HepG2 (cell line): ENCODE measurements around the gene TPM3. TPM values are rescaled to one million over a fixed set of nuclear protein-coding genes. Genes with fewer than 3 reads are reported as not detected.

Experiments
- CSRNP2 ChIP-seq: sonication (generic); formaldehyde crosslinking; conservative IDR thresholded peaks from 2 replicates; pipeline ENCODE4 v1.8.0; 2022; ENCODE audit warnings: low read depth, missing genetic modification reagents
- DNMT1 ChIP-seq: sonication (generic); formaldehyde crosslinking; IDR thresholded peaks from 2 replicates; pipeline ENCODE4 v1.5.1; 2020; ENCODE audit warnings: mild to moderate bottlenecking, missing genetic modification reagents
- ELF1 ChIP-seq: sonication (generic); formaldehyde crosslinking; IDR thresholded peaks from 2 replicates; pipeline ENCODE4 v1.4.0; 2020; ENCODE audit warnings: missing genetic modification reagents
- FOXA1 ChIP-seq, 2 experiments: fragments of 450-650 bp in 1 of 2; sonication (generic) in 1 of 2; formaldehyde crosslinking in 1 of 2; IDR thresholded peaks; 2 replicates each; pipeline versions ENCODE4 v1.4.0 to v1.6.1; 2016 to 2020; ENCODE audit warnings: missing genetic modification reagents in 1 of 2
- FOXK2 ChIP-seq: fragments of 450-650 bp; IDR thresholded peaks from 2 replicates; pipeline ENCODE4 v1.6.1; 2016
- FUBP1 ChIP-seq: sonication (generic); formaldehyde crosslinking; IDR thresholded peaks from 2 replicates; pipeline ENCODE4 v1.5.1; 2020; ENCODE audit warnings: missing genetic modification reagents, mild to moderate bottlenecking, borderline replicate concordance
- HOXA3 ChIP-seq: sonication (generic); formaldehyde crosslinking; IDR thresholded peaks from 2 replicates; pipeline ENCODE4 v1.5.0; 2020; ENCODE audit warnings: missing genetic modification reagents
- KMT2A ChIP-seq: sonication (generic); formaldehyde crosslinking; IDR thresholded peaks from 2 replicates; pipeline ENCODE4 v1.4.0; 2020; ENCODE audit warnings: missing genetic modification reagents
- MAZ ChIP-seq, 2 experiments: sonication (generic) in 1 of 2; formaldehyde crosslinking in 1 of 2; IDR thresholded peaks; 2 replicates each; pipeline versions ENCODE4 v1.5.0 to v1.6.1; 2012 to 2020; ENCODE audit warnings: low read depth in 2 of 2, mild to moderate bottlenecking in 2 of 2, borderline replicate concordance in 1 of 2, improper control_type of control experiment in 1 of 2, low read length in 1 of 2, missing genetic modification reagents in 1 of 2, moderate library complexity in 1 of 2
- MEIS1 ChIP-seq: sonication (generic); formaldehyde crosslinking; IDR thresholded peaks from 2 replicates; pipeline ENCODE4 v1.9.0; 2021; ENCODE audit warnings: mild to moderate bottlenecking, missing genetic modification reagents, moderate library complexity, borderline replicate concordance
- SP5 ChIP-seq: IDR thresholded peaks from 2 replicates; pipeline ENCODE4 v1.6.1; 2016; ENCODE audit warnings: low read depth, borderline replicate concordance
- SRF ChIP-seq: IDR thresholded peaks from 2 replicates; pipeline ENCODE4 v1.6.1; 2011; ENCODE audit warnings: mild to moderate bottlenecking, low read depth, low read length, moderate library complexity
- ZFP37 ChIP-seq: sonication (generic); formaldehyde crosslinking; IDR thresholded peaks from 2 replicates; pipeline ENCODE4 v1.4.0; 2020; ENCODE audit warnings: missing genetic modification reagents, borderline replicate concordance
- ZMAT3 ChIP-seq: sonication (generic); formaldehyde crosslinking; conservative IDR thresholded peaks from 2 replicates; pipeline ENCODE4 v1.7.0; 2021; ENCODE audit warnings: missing genetic modification reagents
- ZNF235 ChIP-seq: sonication (generic); formaldehyde crosslinking; IDR thresholded peaks from 2 replicates; pipeline ENCODE4 v1.8.1; 2023; ENCODE audit warnings: mild to moderate bottlenecking, missing genetic modification reagents, borderline replicate concordance
- ZNF383 ChIP-seq: sonication (generic); formaldehyde crosslinking; IDR thresholded peaks from 2 replicates; pipeline ENCODE4 v1.4.0; 2020; ENCODE audit warnings: missing genetic modification reagents, mild to moderate bottlenecking, borderline replicate concordance
- ZNF431 ChIP-seq: sonication (generic); formaldehyde crosslinking; IDR thresholded peaks from 2 replicates; pipeline ENCODE4 v1.9.0; 2022; ENCODE audit warnings: missing genetic modification reagents, low read depth, mild to moderate bottlenecking, borderline replicate concordance
- ZNF441 ChIP-seq: sonication (generic); formaldehyde crosslinking; IDR thresholded peaks from 2 replicates; pipeline ENCODE4 v1.7.0; 2021; ENCODE audit warnings: missing genetic modification reagents, borderline replicate concordance
- ZNF614 ChIP-seq: IDR thresholded peaks from 2 replicates; pipeline ENCODE4 v1.6.1; 2018; ENCODE audit warnings: missing biosample characterization, missing genetic modification reagents, inconsistent platforms, borderline replicate concordance
- ZNF678 ChIP-seq: sonication (generic); formaldehyde crosslinking; IDR thresholded peaks from 2 replicates; pipeline ENCODE4 v1.4.0; 2020; ENCODE audit warnings: mild to moderate bottlenecking, missing genetic modification reagents
- ZNF704 ChIP-seq: sonication (generic); formaldehyde crosslinking; IDR thresholded peaks from 2 replicates; pipeline ENCODE4 v1.8.1; 2023; ENCODE audit warnings: mild to moderate bottlenecking, inconsistent platforms, moderate library complexity, missing genetic modification reagents, borderline replicate concordance
- ZNF746 ChIP-seq: sonication (generic); formaldehyde crosslinking; IDR thresholded peaks from 2 replicates; pipeline ENCODE4 v1.8.0; 2022; ENCODE audit warnings: mild to moderate bottlenecking, missing genetic modification reagents
- polyA plus RNA-seq, 8 experiments: library from polyadenylated mRNA; depleted of rRNA in 3 of 8; stranded (reverse) in 7 of 8; unstranded in 1 of 8; fragments of >200 nt; fragmentation: Illumina TruSeq in 4 of 8; extraction: Trizol in 4 of 8; gene quantifications; 2 replicates each; pipeline versions ENCODE4 v1.2.1 to v1.2.3, GENCODE V29; 2011 to 2016; ENCODE audit warnings: low read depth in 4 of 8, missing spikeins in 1 of 8, mixed read lengths in 1 of 8; ENCODE audit not compliant: insufficient read depth in 1 of 8
- total RNA-seq, 5 experiments: library from RNA; depleted of rRNA; stranded (reverse); fragments of >200 nt; fragmentation: Illumina TruSeq; extraction: Trizol; gene quantifications; 2 replicates each; pipeline ENCODE4 v1.2.3, GENCODE V29; 2016; ENCODE audit warnings: low read depth in 1 of 5

TPM3 gene
- total and polyA plus RNA-seq, 2 of the 13 experiments (the other 11 are each of a cell fraction or from before 2014, with no cell fraction given), result 160 to 307 TPM

- no peak for TF ChIP-seq FUBP1
- TF ChIP-seq MAZ (IDR thresholded peaks at IDR 0.05; ENCODE audit: borderline replicate concordance, low read depth, low read length), result no peak; the same call in none of the 2 replicates
- peak; percentile 73 for TF ChIP-seq MAZ (CRISPR knock-in tag; IDR thresholded peaks at IDR 0.05; ENCODE audit: low read depth)
- TF ChIP-seq ZFP37 (CRISPR knock-in tag), result peak; percentile 96
- TF ChIP-seq SP5 (CRISPR knock-in tag), result peak; percentile 74
- TF ChIP-seq ZNF614 (CRISPR knock-in tag), result peak; percentile 96
- peak; percentile 82; the same call in 1 of the 2 replicates for TF ChIP-seq KMT2A (CRISPR knock-in tag)
- 0 out of 2 replicates have a peak, but pooled peaks have one; percentile 4 for TF ChIP-seq SRF
- TF ChIP-seq FOXA1 (IDR thresholded peaks at IDR 0.05), result no peak
- TF ChIP-seq FOXA1 (CRISPR knock-in tag; IDR thresholded peaks at IDR 0.05), result 0 out of 2 replicates have a peak, but pooled peaks have one; percentile 24
- TF ChIP-seq ZMAT3 (CRISPR knock-in tag), result peak; percentile 93
- TF ChIP-seq ZNF441, result peak; percentile 87; the same call in 1 of the 2 replicates
- no peak; the same call in 1 of the 2 replicates for TF ChIP-seq DNMT1 (CRISPR knock-in tag)
- no peak; the same call in 1 of the 2 replicates for TF ChIP-seq MEIS1 (CRISPR knock-in tag)
- peak; percentile 99 for TF ChIP-seq HOXA3 (CRISPR knock-in tag)
- TF ChIP-seq CSRNP2 (CRISPR knock-in tag), result no peak
- TF ChIP-seq ZNF678 (CRISPR knock-in tag), result peak; percentile 34; the same call in 1 of the 2 replicates
- TF ChIP-seq ELF1, result peak; percentile 98
- TF ChIP-seq ZNF383 (CRISPR knock-in tag), result no peak
- TF ChIP-seq ZNF235 (CRISPR knock-in tag), result peak; percentile 91; the same call in 1 of the 2 replicates
- peak; percentile 33; the same call in 1 of the 2 replicates for TF ChIP-seq FOXK2
- peak; percentile 43; the same call in 1 of the 2 replicates for TF ChIP-seq ZNF746 (CRISPR knock-in tag)
- TF ChIP-seq ZNF704 (CRISPR knock-in tag), result 0 out of 2 replicates have a peak, but pooled peaks have one; percentile 71
- TF ChIP-seq ZNF431, result peak; percentile 88; the same call in 1 of the 2 replicates
These were observed 28.4 kb upstream of the TPM3 start, which contains the start of gene UBAP2L (continued) for GRCh38 chr1:154220071-154220969.
